Measurements from ENCODE around the gene ACKR1.

ACKR1 gene, protein sequence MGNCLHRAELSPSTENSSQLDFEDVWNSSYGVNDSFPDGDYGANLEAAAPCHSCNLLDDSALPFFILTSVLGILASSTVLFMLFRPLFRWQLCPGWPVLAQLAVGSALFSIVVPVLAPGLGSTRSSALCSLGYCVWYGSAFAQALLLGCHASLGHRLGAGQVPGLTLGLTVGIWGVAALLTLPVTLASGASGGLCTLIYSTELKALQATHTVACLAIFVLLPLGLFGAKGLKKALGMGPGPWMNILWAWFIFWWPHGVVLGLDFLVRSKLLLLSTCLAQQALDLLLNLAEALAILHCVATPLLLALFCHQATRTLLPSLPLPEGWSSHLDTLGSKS

DNA sequence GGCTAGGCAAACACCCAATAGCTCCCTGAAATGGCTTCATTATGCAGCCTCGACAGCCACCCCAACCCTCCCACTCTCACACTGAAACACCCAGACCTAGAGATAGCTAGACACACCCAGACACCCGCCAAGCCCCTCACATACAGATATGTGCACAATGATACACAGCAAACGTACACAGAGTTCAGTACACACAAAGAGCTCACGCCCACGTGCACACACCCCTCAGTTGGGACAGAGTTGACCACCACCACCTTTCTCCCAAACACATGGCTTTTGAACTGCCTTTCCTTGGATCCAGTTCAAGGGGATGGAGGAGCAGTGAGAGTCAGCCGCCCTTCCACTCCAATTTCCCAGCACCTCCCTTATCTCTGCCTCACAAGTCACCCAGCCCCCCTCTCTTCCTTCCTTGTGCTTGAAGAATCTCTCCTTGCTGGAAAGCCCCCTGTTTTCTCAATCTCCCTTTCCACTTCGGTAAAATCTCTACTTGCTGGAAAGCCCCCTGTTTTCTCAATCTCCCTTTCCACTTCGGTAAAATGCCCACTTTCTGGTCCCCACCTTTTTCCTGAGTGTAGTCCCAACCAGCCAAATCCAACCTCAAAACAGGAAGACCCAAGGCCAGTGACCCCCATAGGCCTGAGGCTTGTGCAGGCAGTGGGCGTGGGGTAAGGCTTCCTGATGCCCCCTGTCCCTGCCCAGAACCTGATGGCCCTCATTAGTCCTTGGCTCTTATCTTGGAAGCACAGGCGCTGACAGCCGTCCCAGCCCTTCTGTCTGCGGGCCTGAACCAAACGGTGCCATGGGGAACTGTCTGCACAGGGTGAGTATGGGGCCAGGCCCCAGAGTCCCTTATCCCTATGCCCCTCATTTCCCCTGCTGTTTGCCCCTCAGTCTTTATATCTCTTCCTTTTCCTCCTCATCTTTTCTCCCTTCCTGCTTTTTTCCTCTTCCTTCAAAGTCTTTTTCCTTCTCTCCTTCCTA, at the start of gene ACKR1:
TSS of gene ACKR1 (plus strand) at position 715 of the 981 bp plus-strand sequence. CDS start at position 800, 85 bp downstream.
- no peak for DNase-seq

DNA sequence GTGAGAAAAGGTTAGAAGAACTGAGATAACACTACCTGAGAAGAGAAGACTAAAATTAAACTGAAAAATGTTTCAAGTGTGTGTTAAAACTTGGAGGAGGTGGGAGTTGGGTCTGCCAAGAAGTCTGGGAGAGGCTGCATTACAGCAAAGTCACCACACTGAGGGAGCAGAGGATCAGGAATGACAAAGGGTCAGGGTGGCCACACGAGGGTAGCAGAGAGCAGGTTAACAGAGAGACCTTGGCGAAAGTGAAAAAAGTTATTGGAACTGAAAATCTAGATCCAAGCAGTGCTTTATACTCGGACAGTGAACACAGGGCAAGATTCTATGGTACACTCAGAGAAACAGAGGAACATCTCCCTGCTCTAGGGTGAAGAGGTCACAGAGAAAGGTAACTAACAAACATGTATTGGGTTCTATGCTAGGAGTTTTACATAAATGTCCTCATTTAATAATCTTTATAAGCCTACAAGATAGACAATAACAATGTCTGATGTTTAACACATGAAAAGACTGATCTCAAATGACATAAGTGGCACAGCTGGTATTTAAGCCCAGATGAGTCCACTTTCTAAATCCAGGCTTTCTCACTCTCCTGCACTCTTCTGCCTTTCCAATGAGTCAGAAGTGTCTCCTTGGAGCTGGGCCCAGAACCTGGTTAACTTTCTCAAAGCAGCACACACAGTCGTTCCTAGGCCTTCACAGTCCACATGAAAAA, 43.5 kb upstream of the ACKR1 start:
- DNase-seq, result peak; percentile 42

DNA sequence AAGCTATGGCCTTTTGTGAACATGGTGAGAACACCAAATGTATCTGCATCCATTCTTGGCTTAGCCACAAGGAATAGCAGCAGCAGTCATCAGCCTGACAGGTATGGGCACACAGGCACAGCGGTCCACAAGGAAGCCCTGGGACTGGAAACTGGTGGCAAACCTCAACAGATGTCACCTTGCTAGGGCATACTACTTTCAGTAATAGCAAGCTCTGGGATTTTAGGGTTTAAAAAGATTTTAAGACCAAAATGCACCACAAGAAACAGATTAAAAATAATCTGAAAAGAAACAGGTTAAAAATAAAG, 43.0 kb upstream of the ACKR1 start:
- no peak for DNase-seq

DNA sequence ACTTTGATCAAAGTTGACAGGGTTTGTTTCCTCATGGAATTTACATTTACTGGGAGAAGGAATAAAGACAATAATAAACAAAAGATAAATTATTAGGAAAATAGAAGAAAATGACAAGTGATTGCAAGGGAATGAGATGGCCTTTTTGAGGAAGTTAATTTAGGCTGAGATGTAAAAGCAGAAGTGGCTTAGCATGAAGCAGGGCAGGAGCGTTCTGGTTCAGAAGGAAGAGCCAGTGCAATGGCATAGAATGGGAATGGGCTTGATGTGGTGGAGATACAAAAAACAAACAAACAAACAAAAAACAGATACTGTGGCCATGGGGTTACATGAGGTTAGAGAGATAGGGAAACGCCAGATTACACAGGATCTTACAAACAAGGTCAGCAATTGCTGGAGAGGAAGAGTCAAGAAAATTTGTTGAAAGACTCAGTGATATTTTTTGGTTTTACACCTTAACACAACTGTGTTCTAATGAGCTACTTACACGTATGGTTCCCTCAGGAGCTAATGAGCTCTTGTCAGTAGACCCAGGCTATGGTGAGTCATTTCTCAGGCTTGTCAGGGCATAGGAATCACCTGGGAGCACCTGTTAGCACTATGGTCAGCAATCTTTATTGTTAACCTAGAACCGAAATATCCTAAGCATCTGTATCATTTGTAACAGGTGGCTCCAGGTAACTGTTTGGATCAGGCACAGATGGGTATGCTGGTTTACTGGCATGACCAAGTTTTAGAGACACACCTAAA, 42.0 kb upstream of the ACKR1 start:
- DNase-seq, result no peak

DNA sequence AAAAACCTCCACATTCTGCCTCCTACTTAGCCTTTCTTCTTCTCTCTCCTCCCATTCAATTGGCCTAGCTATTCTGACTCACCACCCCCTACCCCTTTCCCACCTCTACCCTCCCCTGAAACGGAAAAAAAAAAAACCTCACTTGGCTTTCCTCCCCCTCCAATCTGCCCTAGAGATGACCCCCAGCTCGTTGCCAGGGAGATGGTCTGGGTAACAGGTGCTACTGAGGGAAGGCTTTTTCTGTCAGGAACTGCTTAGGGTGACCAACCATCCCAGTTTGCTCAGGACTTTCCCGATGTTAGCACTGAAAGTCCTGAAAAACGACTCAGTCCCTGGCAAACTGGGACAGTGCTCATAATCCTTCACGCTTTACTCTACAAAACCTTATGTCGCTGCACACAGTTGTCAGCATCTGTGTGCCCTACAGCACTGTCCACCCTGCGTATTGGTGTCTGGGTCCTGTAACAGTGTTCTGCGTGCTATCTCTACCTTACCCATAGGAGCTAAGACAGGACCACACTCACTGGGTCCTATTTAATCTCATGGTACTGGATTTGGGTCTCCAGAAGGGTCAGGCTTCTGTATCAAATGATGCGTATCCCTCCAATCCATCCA, 41.0 kb upstream of the ACKR1 start:
- no peak for DNase-seq

DNA sequence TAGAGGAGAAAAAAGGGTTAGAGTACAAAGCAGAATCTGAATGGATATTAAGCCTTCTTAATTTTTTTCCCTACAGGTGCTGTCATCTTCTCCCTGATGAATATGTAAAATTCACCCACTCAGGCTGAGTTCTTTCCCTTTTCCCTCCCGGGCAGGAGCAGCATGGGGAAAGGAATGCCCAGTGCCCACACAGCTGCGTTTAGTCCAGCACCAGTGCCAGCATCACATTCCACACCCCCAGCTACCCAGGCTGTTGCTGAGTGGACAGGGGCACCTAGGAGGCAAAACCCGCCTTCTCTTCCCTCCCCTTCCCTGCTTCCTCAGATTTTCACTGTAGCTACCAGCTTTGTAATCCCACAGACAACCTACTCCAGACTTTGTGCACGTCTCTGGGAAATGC, 36.6 kb upstream of the ACKR1 start:
- no peak for DNase-seq

DNA sequence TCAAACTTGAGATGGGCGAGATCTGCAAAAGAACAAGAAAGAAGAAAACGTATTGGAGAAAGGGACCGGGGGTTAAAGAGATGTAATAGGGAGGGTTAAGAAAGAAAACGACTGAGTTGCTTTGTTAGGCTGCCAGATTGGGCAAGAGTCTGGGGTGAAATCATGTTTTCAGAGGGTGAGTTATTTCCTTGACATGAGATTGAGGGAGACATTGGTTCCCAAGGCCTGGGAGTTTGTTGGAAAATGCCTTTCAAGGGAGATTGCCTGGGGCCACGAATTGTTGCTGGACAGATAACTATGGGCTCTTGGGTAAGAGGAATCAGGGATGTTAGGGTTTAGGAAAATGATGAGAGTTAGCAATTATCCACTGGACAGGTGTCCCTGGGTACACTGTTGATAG, 34.0 kb upstream of the ACKR1 start:
- no peak for DNase-seq

DNA sequence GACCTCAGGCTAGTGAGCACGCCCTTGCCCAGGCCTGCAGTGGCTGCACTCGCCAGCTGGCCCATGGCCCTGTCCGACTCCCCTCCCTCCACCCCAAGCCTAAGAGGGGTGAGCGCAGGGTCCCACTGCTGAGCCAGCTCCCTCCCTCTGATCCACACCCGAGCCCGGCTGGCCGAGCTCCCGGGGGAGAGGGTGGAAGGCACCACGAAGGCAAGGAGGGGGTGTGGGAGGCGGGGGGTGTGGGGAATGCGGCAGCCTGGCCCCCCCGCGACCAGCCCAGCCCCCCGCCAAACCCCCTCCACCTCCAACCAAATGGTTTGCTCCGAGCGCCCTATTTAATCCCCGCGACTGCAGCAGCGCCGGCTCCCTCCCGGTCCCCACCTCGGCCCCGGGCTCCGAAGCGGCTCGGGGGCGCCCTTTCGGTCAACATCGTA, 33.4 kb upstream of the ACKR1 start, which contains the start of gene CADM3:
TSS of gene CADM3 (plus strand) at position 362 of the 434 bp plus-strand sequence. CDS start 151 bp downstream, outside the sequence.
- DNase-seq, result peak; percentile 26

DNA sequence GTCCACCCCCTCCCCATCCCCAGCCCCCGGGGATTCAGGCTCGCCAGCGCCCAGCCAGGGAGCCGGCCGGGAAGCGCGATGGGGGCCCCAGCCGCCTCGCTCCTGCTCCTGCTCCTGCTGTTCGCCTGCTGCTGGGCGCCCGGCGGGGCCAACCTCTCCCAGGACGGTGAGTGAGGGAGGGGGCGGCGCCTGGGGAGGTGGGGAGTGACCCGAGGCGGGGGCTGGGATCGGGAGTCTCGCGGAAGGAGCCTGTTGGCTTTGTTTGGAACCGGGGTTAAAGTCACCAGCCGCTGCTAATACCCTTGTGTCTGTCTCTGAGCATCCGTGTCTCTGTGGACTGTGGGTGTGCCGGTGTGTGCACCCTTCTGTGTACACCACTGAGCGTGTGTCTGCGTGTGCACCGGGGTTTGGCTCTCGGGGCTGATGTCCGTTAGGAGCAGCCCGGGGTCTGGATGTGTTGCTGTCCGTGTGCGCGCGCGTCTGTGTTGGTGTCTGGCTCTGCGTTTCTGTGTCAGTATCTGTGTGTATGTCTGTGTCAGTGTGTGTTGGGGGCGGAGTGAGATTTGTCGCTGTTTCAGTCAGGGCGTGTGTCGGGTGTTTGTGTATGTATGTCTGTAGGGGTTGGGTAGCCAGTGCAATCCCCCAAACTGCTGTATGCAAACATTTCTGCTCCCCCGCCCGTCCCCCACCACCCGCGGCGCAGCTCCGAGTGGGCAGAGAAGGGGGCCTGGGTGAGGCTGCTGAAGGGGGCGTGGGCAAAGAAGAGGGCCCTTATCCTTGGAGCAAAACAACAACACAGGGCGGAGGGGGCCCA, 32.8 kb upstream of the ACKR1 start:
- peak; percentile 56 for DNase-seq

DNA sequence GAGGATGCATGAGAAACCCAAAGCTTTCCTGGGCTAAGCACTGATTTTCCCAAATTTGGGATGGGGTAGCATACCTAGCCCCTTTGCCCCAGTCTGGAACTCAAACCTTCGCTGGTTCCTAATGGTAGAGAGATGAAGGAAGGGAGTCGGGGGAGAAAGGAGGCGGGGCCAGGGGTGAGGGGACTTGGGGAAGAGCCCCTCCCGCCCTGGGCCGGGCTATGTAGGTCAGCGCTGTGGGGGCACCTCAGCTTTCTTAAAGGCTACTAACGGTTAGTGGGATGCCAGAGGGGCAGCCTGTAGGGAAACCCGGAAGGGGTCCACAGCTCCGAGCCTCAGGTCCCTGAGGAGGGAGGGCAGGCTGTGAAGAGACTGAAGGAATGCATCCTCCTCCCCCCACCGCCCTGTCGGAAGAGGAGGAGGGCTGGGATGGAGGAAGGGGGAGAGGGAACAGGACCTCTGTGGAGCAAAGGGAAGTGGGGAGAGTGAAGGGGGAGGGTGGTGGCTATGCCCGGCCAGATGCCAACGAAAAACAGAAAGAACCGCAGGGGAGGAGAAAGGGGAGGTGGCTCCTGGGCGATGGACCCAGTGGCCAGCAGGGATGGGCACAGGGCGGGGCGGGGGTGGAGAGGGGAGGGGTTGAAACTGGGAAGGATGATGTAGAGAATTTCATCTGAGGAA, 31.9 kb upstream of the ACKR1 start:
- no peak for DNase-seq

DNA sequence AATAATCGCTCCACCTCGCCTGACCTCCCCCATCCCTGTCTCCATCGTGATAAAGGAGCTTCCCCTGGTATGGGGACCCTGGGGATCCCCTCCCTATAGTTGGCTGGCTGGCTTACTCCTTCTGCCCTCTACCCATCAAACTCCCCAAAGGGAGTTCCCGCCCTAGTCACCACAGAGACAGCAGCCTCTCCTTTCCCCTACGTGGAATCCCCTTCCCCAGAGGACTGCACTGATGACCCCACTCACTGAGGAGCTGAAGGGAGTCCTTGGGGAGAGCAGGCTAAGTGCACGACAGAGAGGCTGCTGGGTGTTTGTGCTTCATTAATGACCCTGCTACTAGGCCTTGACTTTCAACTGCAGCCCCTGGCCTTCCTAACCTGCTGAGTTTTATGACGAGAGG, 31.4 kb upstream of the ACKR1 start:
- no peak for DNase-seq

DNA sequence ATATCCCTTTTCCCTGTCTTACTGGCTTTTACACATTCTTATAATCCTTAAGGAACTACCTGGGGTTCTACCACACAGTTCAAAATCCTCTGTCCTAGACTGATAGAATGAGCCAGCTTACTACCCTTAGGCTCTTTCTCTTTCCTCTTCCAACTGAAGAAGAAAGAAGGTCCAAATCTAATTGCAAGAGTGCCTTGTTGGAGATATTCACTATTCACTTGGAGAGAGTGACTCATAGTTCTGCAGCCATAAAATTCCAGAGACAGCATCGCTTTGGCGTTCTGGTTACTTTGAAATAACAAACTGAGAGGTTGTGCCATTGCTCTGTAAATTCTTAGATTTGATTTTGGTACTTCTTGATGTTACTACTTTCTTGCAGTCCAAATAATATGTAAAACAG, 29.1 kb upstream of the ACKR1 start:
- DNase-seq, result no peak

DNA sequence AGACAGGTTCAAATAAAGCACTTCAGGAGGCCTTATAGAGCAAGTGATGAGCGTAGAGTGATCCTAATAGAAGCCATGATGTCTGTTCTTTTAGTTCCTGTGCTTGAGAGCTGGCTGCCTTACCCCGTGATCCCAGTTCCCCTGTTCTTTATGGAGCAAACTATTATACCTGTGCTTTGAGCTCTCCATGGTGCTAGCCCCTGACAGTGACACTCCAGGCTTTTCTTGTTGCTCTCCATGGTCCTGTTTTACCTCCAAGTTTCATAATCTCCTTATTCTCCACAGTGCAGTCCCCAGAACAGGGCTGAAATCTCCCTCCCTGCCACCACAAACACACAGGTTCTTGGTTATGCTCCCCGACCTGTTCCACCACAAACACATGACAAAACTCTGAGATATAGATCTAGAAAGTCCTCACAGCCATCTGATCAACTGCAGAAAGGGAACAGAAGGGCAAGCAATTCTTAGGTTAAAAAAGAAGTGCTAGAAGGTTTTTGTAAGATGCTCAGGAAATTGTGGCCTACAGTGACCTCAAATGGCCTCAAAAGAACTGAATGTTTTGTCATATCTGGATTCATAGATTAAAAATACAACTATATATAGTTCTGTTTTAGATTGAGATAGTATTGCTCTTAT, 27.3 kb upstream of the ACKR1 start:
- DNase-seq, result no peak

DNA sequence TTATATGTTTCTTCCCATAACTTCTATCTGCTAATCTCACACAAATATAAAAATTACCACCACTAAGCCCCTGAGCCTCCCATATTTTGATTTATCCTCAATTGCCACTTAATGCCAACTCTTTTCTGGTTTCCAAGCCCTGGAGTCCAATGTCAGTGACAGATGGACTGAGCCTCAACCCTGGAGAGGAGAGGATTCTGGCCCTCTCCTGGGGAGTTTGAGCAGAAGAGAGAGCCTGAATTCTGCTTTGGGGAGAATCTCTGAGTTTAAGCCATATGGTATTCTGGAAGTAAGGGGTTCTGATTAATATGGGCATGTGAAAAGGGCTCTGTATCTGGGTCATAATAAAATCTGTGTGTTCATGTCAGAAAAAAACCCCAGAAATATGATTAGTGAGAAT, 24.8 kb upstream of the ACKR1 start:
- DNase-seq, result no peak

DNA sequence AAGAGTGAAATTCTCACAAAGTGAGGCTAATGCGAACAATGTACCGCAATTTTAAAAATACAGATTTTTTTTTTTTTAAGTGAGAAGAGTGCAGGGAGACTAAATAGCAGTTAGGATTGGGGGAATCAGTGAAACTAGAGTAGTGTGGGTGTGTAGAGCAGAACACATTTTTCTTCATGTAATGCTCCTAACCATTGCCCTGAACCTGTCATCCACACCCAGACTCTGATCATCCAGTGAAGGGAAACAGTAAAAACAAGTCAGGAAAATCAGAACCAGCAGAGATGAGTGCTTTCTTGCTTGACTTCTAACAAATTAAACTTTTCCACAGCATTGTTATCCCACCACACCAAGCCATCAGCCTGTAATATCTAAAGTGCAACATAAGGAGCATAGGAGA, 24.2 kb upstream of the ACKR1 start:
- DNase-seq, result no peak

DNA sequence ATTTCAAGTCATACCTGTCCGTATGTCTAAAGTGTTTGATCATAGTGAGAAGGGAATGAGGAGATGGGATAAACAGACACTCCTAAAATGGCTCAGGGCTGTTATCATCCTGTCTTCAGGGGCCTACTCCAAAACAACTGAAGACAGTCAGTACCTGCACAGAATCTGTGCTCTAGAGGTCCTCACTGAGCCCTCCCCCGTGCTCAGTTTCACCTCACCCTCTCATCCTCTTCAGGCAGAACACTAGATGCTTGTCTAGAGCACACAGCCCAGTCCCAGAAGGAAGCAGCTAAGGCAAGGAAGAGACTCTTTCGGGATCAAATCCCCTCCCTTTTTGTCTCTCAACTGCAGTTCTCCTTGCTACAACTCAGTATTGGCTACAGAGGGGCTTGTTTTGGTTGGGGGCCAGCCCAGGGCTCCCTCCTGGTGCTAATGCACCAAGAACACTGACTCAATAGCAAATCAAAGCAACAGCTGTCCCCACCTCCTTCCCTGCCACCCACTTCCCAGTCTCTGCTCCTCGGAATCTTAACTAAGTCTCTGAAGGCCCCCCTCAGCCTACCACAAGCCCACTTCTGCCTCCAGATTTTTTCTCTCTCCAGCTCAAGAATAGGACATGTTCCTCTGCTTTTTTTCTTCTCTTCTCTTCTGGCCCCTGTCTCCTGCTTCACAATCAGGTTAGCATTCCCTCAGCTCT, 23.2 kb upstream of the ACKR1 start:
- DNase-seq, result no peak

DNA sequence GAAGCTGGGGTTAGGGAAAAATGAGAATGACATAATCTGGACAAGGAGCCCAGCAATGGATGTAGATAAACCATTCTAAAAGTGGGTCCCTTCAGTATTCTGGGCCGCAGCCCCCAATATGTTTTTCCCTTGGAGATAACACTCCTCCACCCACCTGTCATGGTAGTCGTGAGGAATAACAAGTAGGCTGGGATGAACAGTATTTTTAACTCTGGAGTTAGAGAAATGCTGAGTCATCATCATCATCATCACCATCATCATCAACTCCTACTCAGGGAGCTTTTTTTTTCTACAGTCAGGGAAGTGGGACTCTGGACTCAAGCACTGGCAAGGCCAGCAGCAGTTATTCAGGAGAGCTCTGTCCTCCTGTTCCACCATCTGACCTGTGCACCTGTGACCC, 20.5 kb upstream of the ACKR1 start:
- DNase-seq, result no peak

DNA sequence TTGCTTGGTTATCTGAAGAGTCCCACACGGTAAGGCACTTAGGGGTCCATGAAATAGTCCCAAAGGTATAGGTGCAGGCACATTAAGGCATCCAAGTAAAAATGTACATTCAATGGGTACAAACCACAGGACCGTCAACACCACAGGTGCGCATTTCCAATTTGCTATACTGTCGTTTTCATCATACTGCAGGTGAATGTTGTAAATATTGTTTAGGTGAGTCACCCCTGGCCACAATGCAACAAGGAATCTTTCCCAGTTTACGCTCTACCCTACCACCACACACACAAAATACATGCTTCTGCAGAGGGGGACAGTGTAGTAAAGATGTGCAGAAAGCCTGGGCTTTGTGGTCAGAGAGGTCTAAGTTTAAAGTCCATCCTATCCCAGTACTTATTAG, 19.6 kb upstream of the ACKR1 start:
- DNase-seq, result no peak

DNA sequence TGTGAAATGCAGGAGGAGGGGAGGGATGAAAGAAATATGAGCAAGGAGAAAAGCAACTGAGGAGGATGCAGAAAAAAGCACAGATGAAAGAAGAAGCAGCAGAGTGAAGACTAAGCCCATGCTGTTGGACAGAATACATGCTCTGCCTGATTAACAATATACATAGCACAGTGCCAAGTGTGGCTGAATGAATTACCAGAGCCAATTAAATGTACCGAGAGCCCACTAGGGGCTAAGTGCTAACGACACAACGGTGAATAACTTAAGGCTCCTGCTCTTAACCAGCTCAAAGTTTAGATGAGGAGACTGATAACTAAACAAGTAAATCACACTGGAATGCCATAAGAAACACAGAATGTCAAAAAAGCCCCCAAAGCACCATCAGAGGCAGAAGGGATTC, 17.6 kb upstream of the ACKR1 start:
- DNase-seq, result no peak

Data from NCI-H510A (cell line).